K562 (cell line): ENCODE measurements around the gene ETV7. TPM values are rescaled to one million over a fixed set of nuclear protein-coding genes. Genes with fewer than 3 reads are reported as not detected.
A peak's percentile ranks its signal among the peaks of the same experiment; 100 is the strongest.

Source experiments
- ATAC-seq: fragments of 200-7000 bp; cut with Tn5 transposase; 3 replicates; pipeline ENCODE4 v1.9.1; 2020; ENCODE audit warnings: moderate library complexity
- BruUV-seq: library from RNA; stranded (reverse); fragments of 400-500 nt; replicated peaks from 2 replicates; lab custom pipeline; 2021; lab: Mats Ljungman, UMichigan
- CTCF ChIA-PET: fragments of 300-600 bp; formaldehyde crosslinking; extraction: SDS; loops from one replicate; lab custom pipeline; 2021; ENCODE audit warnings: low intra/inter-chr PET ratio; lab: Yijun Ruan, JAX
- POLR2A ChIA-PET: fragments of 300-600, 350-650 bp; sonication (Branson Sonifier 250); formaldehyde crosslinking; extraction: SDS; loops from one replicate; lab custom pipeline; 2021; ENCODE audit warnings: antibody characterized with exemption, inconsistent platforms; lab: Yijun Ruan, JAX
- DNase-seq, 4 experiments: peaks; one replicate each; pipeline versions ENCODE4 v3.0.0 to v3.0.0-alpha.2; 2011 to 2018; ENCODE audit warnings: low spot score in 3 of 4, mixed read lengths in 3 of 4; ENCODE audit errors: extremely low read depth in 1 of 4
- FAIRE-seq: peaks from 2 replicates; lab custom pipeline; 2011; peaks lifted over from hg19 to GRCh38; lab: Jason Lieb, UNC
- H2AFZ ChIP-seq: 2 replicates; pipeline ENCODE4 v1.6.0; 2011; ENCODE audit warnings: low read depth, low read length, control low read depth, inconsistent platforms
- H3K27ac ChIP-seq: fragments of 200-600 bp; 3 replicates; pipeline ENCODE4 v1.8.0; 2011; ENCODE audit warnings: low read depth, mild to moderate bottlenecking, control low read depth, inconsistent platforms, low read length, moderate library complexity, mixed read lengths; ENCODE audit errors: extremely low read depth
- H3K27me3 ChIP-seq, 2 experiments: fragments of 300-600 bp in 1 of 2; 2 replicates in 1 of 2; 3 replicates in 1 of 2; pipeline versions ENCODE4 v1.6.0 to v1.8.0; 2011; ENCODE audit warnings: inconsistent platforms in 2 of 2, low read length in 2 of 2, mild to moderate bottlenecking in 1 of 2, mixed read lengths in 1 of 2, moderate library complexity in 1 of 2; ENCODE audit not compliant: control insufficient read depth in 2 of 2, insufficient read depth in 2 of 2
- H3K36me3 ChIP-seq: fragments of 300-600 bp; 3 replicates; pipeline ENCODE4 v1.8.0; 2011; ENCODE audit warnings: mild to moderate bottlenecking, low read length, inconsistent platforms; ENCODE audit not compliant: control insufficient read depth, insufficient read depth
- H3K4me1 ChIP-seq, 2 experiments: fragments of 200-600 bp in 1 of 2; replicated peaks in 1 of 2; 2 replicates in 1 of 2; 3 replicates in 1 of 2; pipeline versions ENCODE4 v1.5.1 to v1.8.0; 2011; ENCODE audit warnings: inconsistent platforms in 2 of 2, low read length in 2 of 2, mild to moderate bottlenecking in 1 of 2, mixed read lengths in 1 of 2, moderate library complexity in 1 of 2; ENCODE audit not compliant: control insufficient read depth in 2 of 2, insufficient read depth in 2 of 2
- H3K4me2 ChIP-seq: 2 replicates; pipeline ENCODE4 v1.6.1; 2011; ENCODE audit warnings: low read length, control low read depth, inconsistent platforms, mixed read lengths; ENCODE audit not compliant: insufficient read depth
- H3K4me3 ChIP-seq: fragments of 200-600 bp; sonication (generic), shearing (Covaris generic); 2 replicates; pipeline ENCODE4 v1.5.1; 2016; ENCODE audit warnings: control low read depth, inconsistent platforms
- H3K79me2 ChIP-seq: fragments of 200-600 bp; 3 replicates; pipeline ENCODE4 v1.8.0; 2011; ENCODE audit warnings: low read length, inconsistent platforms; ENCODE audit not compliant: control insufficient read depth, insufficient read depth
- H3K9ac ChIP-seq, 2 experiments: 2 replicates each; pipeline versions ENCODE4 v1.6.0 to v1.6.1; 2011; ENCODE audit warnings: low read depth in 2 of 2, low read length in 2 of 2, control low read depth in 1 of 2, inconsistent platforms in 1 of 2, mild to moderate bottlenecking in 1 of 2, mixed read lengths in 1 of 2; ENCODE audit not compliant: insufficient read depth in 1 of 2
- H3K9me1 ChIP-seq: one replicate; pipeline ENCODE4 v1.6.0; 2011; ENCODE audit warnings: inconsistent platforms, mild to moderate bottlenecking, low read length, moderate library complexity; ENCODE audit not compliant: control insufficient read depth, insufficient read depth
- H3K9me3 ChIP-seq: replicated peaks from 2 replicates; pipeline ENCODE4 v1.5.1; 2011; ENCODE audit warnings: low read depth, low read length, inconsistent platforms; ENCODE audit not compliant: control insufficient read depth, insufficient read depth
- H4K20me1 ChIP-seq: replicated peaks from 2 replicates; pipeline ENCODE4 v1.6.1; 2011; ENCODE audit warnings: low read length, inconsistent platforms, mixed read lengths; ENCODE audit not compliant: control insufficient read depth, insufficient read depth
- BRCA1 ChIP-seq, 2 experiments: fragments of 450-650 bp in 1 of 2; sonication (generic) in 1 of 2; formaldehyde crosslinking in 1 of 2; IDR thresholded peaks; 2 replicates each; pipeline versions ENCODE4 v1.5.0 to v1.6.1; 2017 to 2020; ENCODE audit warnings: mild to moderate bottlenecking in 1 of 2, missing genetic modification reagents in 1 of 2
- PTBP1 ChIP-seq: fragments of 200-400 bp; formaldehyde crosslinking; IDR thresholded peaks from 2 replicates; pipeline ENCODE4 v1.6.1; 2017; ENCODE audit warnings: low read depth, low read length
- ZNF444 ChIP-seq: fragments of 250-450 bp; sonication (Bioruptor Pico); IDR thresholded peaks from 2 replicates; pipeline ENCODE4 v1.4.0; 2020; ENCODE audit warnings: mild to moderate bottlenecking, moderate library complexity
- WGBS: fragments of 100-300 bp; shearing (Covaris generic); methylation state at CpG from one replicate; pipeline ENCODE4 v1.1.6; 2016; ENCODE audit warnings: low coverage, mixed read lengths; ENCODE audit not compliant: insufficient coverage; ENCODE audit errors: missing lambda C conversion rate; 5-methylcytosine and 5-hydroxymethylcytosine counted together
- in situ Hi-C: fragments of 300-500 bp; cut with MboI; formaldehyde crosslinking; loops from 4 replicates; pipeline ENCODE4 v1.15.0; 2018; ENCODE audit warnings: inconsistent platforms, mixed read lengths
- intact Hi-C: fragments of 100-400 bp; cut with micrococcal nuclease; formaldehyde crosslinking; loops from 2 replicates; pipeline ENCODE4 v1.14.2; 2022
- polyA plus RNA-seq, 8 experiments: library from polyadenylated mRNA; depleted of rRNA in 4 of 8; stranded (reverse) in 5 of 8; unstranded in 3 of 8; fragments of >200 nt; fragmentation: Nextera tagmentation in 2 of 8; fragmentation: Illumina TruSeq in 1 of 8; extraction: Ambion mirVana in 2 of 8; extraction: Trizol in 1 of 8; gene quantifications; 2 replicates each; pipeline versions ENCODE4 v1.2.1 to v1.2.3, GENCODE V29; 2011 to 2014; ENCODE audit warnings: inconsistent platforms in 1 of 8, missing spikeins in 1 of 8
- total RNA-seq, 7 experiments: library from RNA; depleted of rRNA in 6 of 7; stranded (reverse); fragments of >200 nt in 6 of 7; fragmentation: Illumina TruSeq in 2 of 7; extraction: Trizol in 2 of 7; gene quantifications; 2 replicates each; pipeline versions ENCODE4 v1.2.1 to v1.2.3, GENCODE V29; 2011 to 2021; ENCODE audit warnings: low replicate concordance in 1 of 7
- TF ChIP-seq, protein P1 (sequence below): fragments of 250-450 bp; sonication (Bioruptor Pico); IDR thresholded peaks from 2 replicates; pipeline ENCODE4 v1.8.0; 2022; ENCODE audit warnings: inconsistent platforms
- TF ChIP-seq, protein P2 (sequence below): sonication (generic); formaldehyde crosslinking; IDR thresholded peaks from 2 replicates; pipeline ENCODE4 v1.8.1; 2022; ENCODE audit warnings: missing genetic modification reagents
- TF ChIP-seq, protein P3 (sequence below): fragments of 250-450 bp; sonication (Bioruptor Pico); IDR thresholded peaks from 2 replicates; pipeline ENCODE4 v1.5.0; 2021; ENCODE audit warnings: mild to moderate bottlenecking, moderate library complexity
- TF ChIP-seq, protein P4 (sequence below): sonication (generic); formaldehyde crosslinking; IDR thresholded peaks from 2 replicates; pipeline ENCODE4 v1.8.0; 2022; ENCODE audit warnings: mild to moderate bottlenecking, missing genetic modification reagents, borderline replicate concordance

The ETV7 gene
- total and polyA plus RNA-seq, 9 of the 15 experiments (the other 6 are each of a cell fraction or from before 2014, with no cell fraction given), result 0.07 to 0.22 (median 0.14) TPM; not detected in 3

DNA sequence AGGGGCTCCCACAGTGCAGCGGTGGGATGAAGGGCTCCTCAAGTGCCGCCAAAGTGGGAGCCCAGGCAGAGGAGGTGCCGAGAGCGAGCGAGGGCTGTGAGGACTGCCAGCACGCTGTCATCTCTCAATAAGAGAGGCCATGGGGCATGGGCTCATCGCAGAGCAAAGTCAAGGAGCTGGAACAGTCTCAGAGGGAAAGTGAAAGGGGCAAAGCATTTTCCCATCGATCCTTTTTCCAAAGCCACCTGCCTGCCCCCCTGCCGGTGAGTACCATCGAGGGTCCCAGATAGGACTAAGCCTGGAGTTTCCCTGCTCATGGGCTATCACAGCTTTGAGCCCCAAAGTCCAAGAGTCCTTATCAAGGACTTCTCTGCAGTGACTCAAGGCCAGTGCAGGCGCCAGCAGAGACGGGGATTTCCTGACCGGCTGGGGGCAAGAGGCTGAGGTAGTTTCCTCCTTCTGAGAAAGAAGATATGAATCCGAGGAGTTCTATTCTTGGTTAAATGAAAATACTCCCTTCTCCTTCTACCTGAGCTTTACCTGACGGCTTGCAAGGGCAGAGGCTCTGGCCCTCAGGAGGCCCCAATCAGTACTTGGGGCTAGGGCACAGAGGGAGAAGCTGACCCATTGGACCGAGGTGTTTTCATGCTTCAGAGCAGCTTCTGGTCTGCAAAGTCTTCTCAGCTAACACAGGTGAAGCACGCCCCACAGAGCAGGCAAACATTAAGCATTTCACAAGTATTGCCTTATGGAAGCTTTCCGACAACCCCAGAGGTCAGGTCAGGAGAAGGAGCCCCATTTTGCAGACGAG is 22.6 kb downstream of the ETV7 start:
- no peaks in the 10 kb centered on the region for H3K79me2 ChIP-seq
- peaks cover 11% of the 10 kb centered on the region in 2 experiments; a peak in 4 of 5 replicates for H3K4me1 ChIP-seq
- WGBS, result 20% methylated on average over 14 of the region's 19 CpGs
- BruUV-seq, result no TSS peak
- H3K9me3 ChIP-seq, result no peaks in the 10 kb centered on the region
- H4K20me1 ChIP-seq, result no peaks in the 10 kb centered on the region
- peak; percentile 35 for FAIRE-seq
- no peak overlapping the region for H3K4me2 ChIP-seq
- no peaks in the 10 kb centered on the region for H3K36me3 ChIP-seq
- in situ Hi-C loops (no loop called here), intact Hi-C loops (loop anchor here (5.0 kb wide), 1 partner anchor 228 kb away; no protein-coding TSS in a partner anchor)
- DNase-seq, result peak in 1 of 4 experiments; percentile 48
- ChIA-PET POLR2A (interaction anchor here (0.5 to 0.6 kb wide), 4 partner anchors 16 to 249 kb away, joined by 3 to 4 read pairs (median 3); no protein-coding TSS in a partner anchor), CTCF (interaction anchor here (0.6 to 1.2 kb wide), 2 partner anchors 63 to 104 kb away, joined by 3 read pairs; no protein-coding TSS in a partner anchor)
- no peak overlapping the region for H3K27ac ChIP-seq
- peak; percentile 26; the same call in 1 of the 3 replicates for ATAC-seq
- peaks cover 20 to 39% of the 10 kb centered on the region in 2 experiments for H3K27me3 ChIP-seq
- H3K9ac ChIP-seq, result no peak overlapping the region
- no peaks in the 10 kb centered on the region for H3K9me1 ChIP-seq
- no peak overlapping the region for H3K4me3 ChIP-seq
- H2AFZ ChIP-seq, result no peak overlapping the region
- TF ChIP-seq BRCA1 (IDR thresholded peaks at IDR 0.05) (no peak), BRCA1 (CRISPR knock-in tag; IDR thresholded peaks at IDR 0.05) (no peak), ZNF444 (CRISPR knock-in tag) (no peak), PTBP1 (no peak)
- TF ChIP-seq, protein P1, sequence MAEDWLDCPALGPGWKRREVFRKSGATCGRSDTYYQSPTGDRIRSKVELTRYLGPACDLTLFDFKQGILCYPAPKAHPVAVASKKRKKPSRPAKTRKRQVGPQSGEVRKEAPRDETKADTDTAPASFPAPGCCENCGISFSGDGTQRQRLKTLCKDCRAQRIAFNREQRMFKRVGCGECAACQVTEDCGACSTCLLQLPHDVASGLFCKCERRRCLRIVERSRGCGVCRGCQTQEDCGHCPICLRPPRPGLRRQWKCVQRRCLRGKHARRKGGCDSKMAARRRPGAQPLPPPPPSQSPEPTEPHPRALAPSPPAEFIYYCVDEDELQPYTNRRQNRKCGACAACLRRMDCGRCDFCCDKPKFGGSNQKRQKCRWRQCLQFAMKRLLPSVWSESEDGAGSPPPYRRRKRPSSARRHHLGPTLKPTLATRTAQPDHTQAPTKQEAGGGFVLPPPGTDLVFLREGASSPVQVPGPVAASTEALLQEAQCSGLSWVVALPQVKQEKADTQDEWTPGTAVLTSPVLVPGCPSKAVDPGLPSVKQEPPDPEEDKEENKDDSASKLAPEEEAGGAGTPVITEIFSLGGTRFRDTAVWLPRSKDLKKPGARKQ, result no peak
- TF ChIP-seq, protein P2, sequence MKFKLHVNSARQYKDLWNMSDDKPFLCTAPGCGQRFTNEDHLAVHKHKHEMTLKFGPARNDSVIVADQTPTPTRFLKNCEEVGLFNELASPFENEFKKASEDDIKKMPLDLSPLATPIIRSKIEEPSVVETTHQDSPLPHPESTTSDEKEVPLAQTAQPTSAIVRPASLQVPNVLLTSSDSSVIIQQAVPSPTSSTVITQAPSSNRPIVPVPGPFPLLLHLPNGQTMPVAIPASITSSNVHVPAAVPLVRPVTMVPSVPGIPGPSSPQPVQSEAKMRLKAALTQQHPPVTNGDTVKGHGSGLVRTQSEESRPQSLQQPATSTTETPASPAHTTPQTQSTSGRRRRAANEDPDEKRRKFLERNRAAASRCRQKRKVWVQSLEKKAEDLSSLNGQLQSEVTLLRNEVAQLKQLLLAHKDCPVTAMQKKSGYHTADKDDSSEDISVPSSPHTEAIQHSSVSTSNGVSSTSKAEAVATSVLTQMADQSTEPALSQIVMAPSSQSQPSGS (CRISPR knock-in tag), result no peak
- TF ChIP-seq, protein P3, sequence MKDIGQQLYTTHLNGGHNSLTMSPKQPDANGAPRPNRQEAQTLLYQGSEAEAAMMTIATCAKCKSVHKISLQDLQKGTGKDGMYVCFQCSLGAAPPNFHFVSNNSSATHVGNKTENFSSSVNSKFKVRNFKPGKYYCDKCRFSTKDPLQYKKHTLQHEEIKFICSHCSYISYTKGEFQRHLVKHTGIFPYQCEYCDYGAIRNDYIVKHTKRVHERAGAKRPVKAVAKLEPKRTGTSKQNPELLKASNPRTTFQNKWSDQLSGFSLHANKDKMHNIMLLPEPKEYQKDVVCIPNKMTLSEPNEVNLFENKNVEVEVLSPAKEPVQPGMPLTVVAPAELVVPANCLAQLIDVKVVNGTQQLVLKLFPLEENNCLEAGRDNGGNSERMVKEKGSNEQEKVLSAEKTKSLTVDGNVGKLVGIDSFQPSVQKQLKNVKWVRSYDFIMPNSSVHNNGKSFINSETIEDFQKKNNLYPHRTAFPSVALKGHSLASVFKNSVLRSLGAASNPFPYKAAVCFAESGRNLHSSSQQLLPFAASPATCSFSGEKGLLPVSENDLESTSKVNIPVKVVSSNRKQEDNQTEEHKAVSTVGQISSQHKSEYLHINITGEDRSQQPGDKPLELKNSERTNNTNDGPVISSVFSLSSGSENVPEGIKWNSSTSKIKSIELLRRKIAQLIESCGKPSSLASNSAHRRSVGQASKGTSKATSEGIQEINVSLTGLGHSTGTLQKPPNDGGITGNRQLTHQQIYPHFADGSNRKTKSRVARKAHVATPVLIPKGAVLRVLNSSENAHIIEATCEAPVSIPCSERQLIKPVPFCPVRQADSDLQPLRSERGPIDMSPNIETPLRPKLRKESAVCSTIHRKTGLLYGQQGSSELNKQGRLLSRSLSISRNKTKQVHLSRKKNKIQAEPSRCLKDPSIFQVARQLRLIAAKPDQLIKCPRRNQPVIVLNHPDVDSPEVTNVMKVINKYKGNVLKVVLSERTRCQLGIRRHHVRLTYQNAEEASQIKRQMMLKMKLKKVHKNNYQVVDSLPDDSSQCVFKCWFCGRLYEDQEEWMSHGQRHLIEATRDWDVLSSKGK (CRISPR knock-in tag), result no peak
- TF ChIP-seq, protein P4, sequence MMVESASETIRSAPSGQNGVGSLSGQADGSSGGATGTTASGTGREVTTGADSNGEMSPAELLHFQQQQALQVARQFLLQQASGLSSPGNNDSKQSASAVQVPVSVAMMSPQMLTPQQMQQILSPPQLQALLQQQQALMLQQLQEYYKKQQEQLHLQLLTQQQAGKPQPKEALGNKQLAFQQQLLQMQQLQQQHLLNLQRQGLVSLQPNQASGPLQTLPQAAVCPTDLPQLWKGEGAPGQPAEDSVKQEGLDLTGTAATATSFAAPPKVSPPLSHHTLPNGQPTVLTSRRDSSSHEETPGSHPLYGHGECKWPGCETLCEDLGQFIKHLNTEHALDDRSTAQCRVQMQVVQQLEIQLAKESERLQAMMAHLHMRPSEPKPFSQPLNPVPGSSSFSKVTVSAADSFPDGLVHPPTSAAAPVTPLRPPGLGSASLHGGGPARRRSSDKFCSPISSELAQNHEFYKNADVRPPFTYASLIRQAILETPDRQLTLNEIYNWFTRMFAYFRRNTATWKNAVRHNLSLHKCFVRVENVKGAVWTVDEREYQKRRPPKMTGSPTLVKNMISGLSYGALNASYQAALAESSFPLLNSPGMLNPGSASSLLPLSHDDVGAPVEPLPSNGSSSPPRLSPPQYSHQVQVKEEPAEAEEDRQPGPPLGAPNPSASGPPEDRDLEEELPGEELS, result no peak
